Gastroesophageal sphincter (tissue), 4 donors: Measurements from ENCODE around the gene KLHDC9. TPM values are rescaled to one million over a fixed set of nuclear protein-coding genes. Genes with fewer than 3 reads are reported as not detected.

Source experiments
- ATAC-seq: fragments of 150-250 bp; one replicate; pipeline ENCODE4 v1.9.1; 2016; ENCODE audit warnings: mild to moderate bottlenecking, moderate library complexity
- H3K27ac ChIP-seq, 4 donors: fragments of 200-600 bp; sonication (generic) in 3 of 4; 1 replicate in 3 of 4; 2 replicates in 1 of 4; pipeline ENCODE4 v1.5.1; 2016 to 2019
- H3K27me3 ChIP-seq: fragments of 200-600 bp; sonication (generic); one replicate; pipeline ENCODE4 v1.5.1; 2019
- H3K36me3 ChIP-seq, 2 donors: fragments of 200-600 bp; sonication (generic); one replicate each; pipeline ENCODE4 v1.5.1; 2019; ENCODE audit warnings: control low read depth in 1 of 2
- H3K4me1 ChIP-seq, 3 donors: fragments of 200-600 bp; sonication (generic); 1 replicate in 2 of 3; 2 replicates in 1 of 3; pipeline ENCODE4 v1.5.1; 2016 to 2019; ENCODE audit warnings: control low read depth in 2 of 3
- H3K4me3 ChIP-seq, 2 donors: fragments of 200-600 bp; sonication (generic); one replicate each; pipeline ENCODE4 v1.5.1; 2019; ENCODE audit warnings: mild to moderate bottlenecking in 1 of 2, moderate library complexity in 1 of 2
- H3K9me3 ChIP-seq, 3 donors: fragments of 200-600 bp; sonication (generic); one replicate each; pipeline ENCODE4 v1.5.1; 2017 to 2019; ENCODE audit warnings: control low read depth in 2 of 3
- EP300 ChIP-seq: sonication (generic); formaldehyde crosslinking; IDR thresholded peaks from one replicate; pipeline ENCODE4 v1.6.1; 2017; ENCODE audit warnings: antibody characterized with exemption, mild to moderate bottlenecking
- POLR2A ChIP-seq, 2 donors: fragments of 450-650 bp; IDR thresholded peaks; one replicate each; pipeline ENCODE4 v1.6.1; 2017; ENCODE audit warnings: antibody characterized with exemption in 2 of 2, mild to moderate bottlenecking in 2 of 2, moderate library complexity in 1 of 2
- POLR2AphosphoS5 ChIP-seq: sonication (generic); formaldehyde crosslinking; IDR thresholded peaks from one replicate; pipeline ENCODE4 v1.6.1; 2017; ENCODE audit warnings: antibody characterized with exemption
- whole genome bisulfite sequencing, 2 donors: methylation state at CpG; one replicate each; pipeline ENCODE4 v1.1.5; 2018; ENCODE audit warnings: low coverage in 1 of 2; 5-methylcytosine and 5-hydroxymethylcytosine counted together
- total RNA-seq, 4 donors: library from RNA; depleted of rRNA; stranded (reverse); fragments of >200 nt; gene quantifications; one replicate each; pipeline ENCODE4 v1.1.0, GENCODE V29; 2016
- TF ChIP-seq, protein P1 (sequence below), 4 experiments: fragments of 200-600 bp in 2 of 4; fragments of 450-650 bp in 2 of 4; sonication (generic) in 1 of 4; IDR thresholded peaks; one replicate each; pipeline ENCODE4 v1.5.1; 2017 to 2019; ENCODE audit warnings: antibody characterized with exemption in 4 of 4, mild to moderate bottlenecking in 2 of 4, moderate library complexity in 2 of 4

The KLHDC9 gene
- total RNA-seq, 4 donors from 2014 or later: 3.5 to 22.6 (median 8.6) TPM

DNA sequence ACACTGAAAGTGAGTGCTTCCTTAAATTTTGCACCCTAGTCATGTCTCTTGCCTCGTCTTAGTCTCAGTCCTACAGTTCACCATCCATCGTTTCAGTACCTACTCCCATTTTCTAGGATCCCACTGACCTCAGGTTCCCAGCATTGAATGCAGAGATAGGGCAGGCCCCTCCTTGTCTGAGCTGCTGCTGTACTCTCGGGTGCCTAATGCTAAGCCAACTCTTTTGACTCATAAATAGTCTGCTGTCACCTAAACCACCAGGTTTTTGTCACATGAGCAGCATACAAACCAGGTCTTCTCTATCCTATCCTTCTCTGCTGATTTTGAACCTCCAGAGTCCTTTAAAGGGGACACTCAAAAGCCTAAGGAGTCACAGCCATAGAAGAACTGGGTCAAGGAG is 31.5 kb upstream of the KLHDC9 start:
- 58 to 90% methylated on average over 2 to 3 of the region's 3 CpGs for WGBS, 2 donors
- no peak overlapping the region for H3K27ac ChIP-seq
- no peaks in the 10 kb centered on the region for H3K4me1 ChIP-seq
- H3K36me3 ChIP-seq: no peaks in the 10 kb centered on the region
- H3K27me3 ChIP-seq: peaks cover 31% of the 10 kb centered on the region
- no peaks in the 10 kb centered on the region for H3K9me3 ChIP-seq
- ATAC-seq: no peak
- no peak for TF ChIP-seq POLR2A (IDR thresholded peaks at IDR 0.05)
- no peak for TF ChIP-seq EP300
- no peak for TF ChIP-seq POLR2AphosphoS5
- TF ChIP-seq, protein P1, sequence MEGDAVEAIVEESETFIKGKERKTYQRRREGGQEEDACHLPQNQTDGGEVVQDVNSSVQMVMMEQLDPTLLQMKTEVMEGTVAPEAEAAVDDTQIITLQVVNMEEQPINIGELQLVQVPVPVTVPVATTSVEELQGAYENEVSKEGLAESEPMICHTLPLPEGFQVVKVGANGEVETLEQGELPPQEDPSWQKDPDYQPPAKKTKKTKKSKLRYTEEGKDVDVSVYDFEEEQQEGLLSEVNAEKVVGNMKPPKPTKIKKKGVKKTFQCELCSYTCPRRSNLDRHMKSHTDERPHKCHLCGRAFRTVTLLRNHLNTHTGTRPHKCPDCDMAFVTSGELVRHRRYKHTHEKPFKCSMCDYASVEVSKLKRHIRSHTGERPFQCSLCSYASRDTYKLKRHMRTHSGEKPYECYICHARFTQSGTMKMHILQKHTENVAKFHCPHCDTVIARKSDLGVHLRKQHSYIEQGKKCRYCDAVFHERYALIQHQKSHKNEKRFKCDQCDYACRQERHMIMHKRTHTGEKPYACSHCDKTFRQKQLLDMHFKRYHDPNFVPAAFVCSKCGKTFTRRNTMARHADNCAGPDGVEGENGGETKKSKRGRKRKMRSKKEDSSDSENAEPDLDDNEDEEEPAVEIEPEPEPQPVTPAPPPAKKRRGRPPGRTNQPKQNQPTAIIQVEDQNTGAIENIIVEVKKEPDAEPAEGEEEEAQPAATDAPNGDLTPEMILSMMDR (IDR thresholded peaks at IDR 0.05): no peak
- H3K4me3 ChIP-seq: no peak overlapping the region

DNA sequence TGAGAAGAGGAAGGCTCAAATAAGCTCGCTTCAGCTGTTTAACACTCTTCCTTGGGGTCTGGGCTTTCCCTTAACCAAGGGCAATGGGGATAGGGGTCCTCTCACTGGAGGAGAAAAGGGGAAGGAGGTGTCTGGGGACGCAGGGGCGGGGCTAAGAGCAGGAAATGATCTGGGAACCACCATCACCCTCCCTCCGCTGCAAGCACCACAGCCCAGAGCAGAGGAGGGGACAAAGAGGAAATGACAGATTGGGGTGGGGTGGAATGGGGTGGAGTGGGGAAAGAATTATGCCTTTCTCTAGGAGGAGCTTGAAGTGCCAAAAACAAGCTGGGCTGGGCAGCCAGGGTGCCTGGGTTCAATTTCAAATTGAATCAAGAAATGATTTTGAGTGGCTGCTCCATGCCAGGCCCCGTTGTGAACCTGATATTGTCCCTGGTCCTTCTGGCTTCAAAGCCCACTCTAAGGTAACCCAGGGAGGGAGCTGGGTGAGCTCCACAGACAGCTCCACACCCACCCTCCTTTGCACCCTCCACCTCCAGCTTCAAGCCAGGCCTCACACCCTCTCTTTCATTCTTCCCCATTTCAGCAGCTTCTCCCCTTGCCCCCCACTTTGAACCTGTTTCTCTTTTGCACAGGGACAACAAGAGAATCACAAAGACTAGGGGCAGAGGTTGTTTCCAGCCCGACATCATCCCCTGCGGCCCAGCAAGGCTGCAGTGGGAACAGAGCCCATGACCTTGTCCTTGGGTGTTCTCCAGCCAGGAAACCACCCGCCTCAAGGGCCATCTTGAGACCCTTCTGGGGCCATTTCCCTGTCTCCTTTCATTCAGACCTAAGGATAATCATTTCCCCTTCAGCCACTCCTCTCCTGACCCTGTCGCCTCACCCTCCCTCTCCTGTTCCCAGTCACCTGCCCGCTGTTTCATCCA is 29.6 kb upstream of the KLHDC9 start:
- ATAC-seq: peak; percentile 70
- no peaks in the 10 kb centered on the region for H3K4me1 ChIP-seq
- H3K27me3 ChIP-seq: peaks cover 26% of the 10 kb centered on the region
- H3K4me3 ChIP-seq: peak overlapping the region in 1 of 2 donors; percentile 42
- 67 to 97% methylated on average over 6 to 8 of the region's 10 CpGs for WGBS, 2 donors
- no peaks in the 10 kb centered on the region for H3K9me3 ChIP-seq
- H3K36me3 ChIP-seq: no peaks in the 10 kb centered on the region
- peak overlapping the region in 3 of 4 donors; percentile 50 to 60 (median 51) for H3K27ac ChIP-seq
- TF ChIP-seq, protein P1 (IDR thresholded peaks at IDR 0.05): no peak
- TF ChIP-seq POLR2AphosphoS5: no peak
- no peak for TF ChIP-seq POLR2A (IDR thresholded peaks at IDR 0.05)
- no peak for TF ChIP-seq EP300

DNA sequence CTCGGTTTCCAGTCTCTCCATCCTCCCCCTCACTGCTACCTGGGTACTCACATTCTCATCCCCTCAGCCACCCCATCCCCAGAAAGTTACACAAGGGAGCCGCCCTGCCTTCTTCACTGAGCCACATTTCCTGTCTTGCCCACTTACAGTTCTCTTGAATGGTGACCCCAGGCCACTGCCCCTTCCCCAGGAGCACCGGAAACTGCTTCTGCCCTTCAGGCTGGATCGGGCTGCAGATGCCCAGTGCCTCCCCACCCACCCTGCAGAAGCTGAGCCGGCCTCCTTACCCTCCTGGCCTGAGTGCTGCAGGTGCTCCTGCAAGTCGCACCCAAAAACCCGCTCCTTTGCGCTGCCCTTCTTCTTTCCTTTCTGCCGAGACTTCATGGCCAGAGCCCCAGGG is 28.9 kb upstream of the KLHDC9 start:
- TF ChIP-seq, protein P1 (IDR thresholded peaks at IDR 0.05): no peak
- TF ChIP-seq POLR2A (IDR thresholded peaks at IDR 0.05) (no peak), POLR2AphosphoS5 (no peak), EP300 (no peak)
- no peak for ATAC-seq

DNA sequence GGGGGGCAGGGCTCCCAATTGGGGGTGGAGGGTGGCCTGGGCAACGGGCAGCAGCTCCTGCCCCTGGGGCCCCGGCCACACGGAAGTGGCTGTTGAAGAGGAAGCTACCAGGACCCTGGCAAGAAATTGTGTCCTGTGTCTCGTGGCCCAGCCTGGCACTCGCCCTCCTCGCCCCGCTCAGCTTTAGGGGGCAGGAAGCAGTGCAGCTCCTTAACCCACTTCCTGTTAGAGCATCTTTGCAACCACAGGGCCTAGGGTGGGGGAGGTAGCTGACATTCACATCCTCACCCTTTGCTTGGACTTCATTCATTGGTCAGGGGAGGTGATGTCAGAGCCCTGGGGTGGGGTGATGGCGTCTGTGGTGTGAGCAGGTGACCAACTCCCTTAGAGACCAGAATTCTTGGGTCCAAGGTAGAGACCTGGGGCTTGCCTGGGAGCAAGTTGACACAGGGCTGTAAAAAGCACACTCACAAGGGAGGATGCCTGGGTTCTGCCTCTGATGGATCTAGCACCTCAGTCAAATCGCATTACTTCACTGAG is 28.4 kb upstream of the KLHDC9 start, which contains the start of gene ARHGAP30:
Gene ARHGAP30 (minus strand): TSS at position 161 of the 540 bp plus-strand sequence. CDS start 267 bp downstream, outside the sequence.
- TF ChIP-seq POLR2A (IDR thresholded peaks at IDR 0.05): peak; percentile 15 to 35
- no peak for TF ChIP-seq EP300
- Histone ChIP-seq H3K36me3 (no peaks in the 10 kb centered on the region), H3K9me3 (no peaks in the 10 kb centered on the region), H3K4me3 (peak within 1 kb of the TSS; percentile 1 to 42), H3K27ac (peak within 1 kb of the TSS in 3 of 4 donors; percentile 50 to 60 (median 51)), H3K4me1 (no peaks in the 10 kb centered on the region), H3K27me3 (peaks cover 16% of the 10 kb centered on the region)
- ATAC-seq: peak; percentile 69
- WGBS, 2 donors: 56 to 100% methylated on average over 1 to 2 of the region's 9 CpGs

More for the DNA sequence above, 28.9 kb upstream of the KLHDC9 start:
- no peaks in the 10 kb centered on the region for H3K9me3 ChIP-seq
- WGBS, 2 donors: 66 to 70% methylated on average over 2 to 5 of the region's 9 CpGs
- H3K27ac ChIP-seq: peak overlapping the region in 3 of 4 donors; percentile 50 to 60 (median 51)
- no peaks in the 10 kb centered on the region for H3K4me1 ChIP-seq
- peaks cover 19% of the 10 kb centered on the region for H3K27me3 ChIP-seq
- no peaks in the 10 kb centered on the region for H3K36me3 ChIP-seq
- peak overlapping the region; percentile 1 to 42 for H3K4me3 ChIP-seq

DNA sequence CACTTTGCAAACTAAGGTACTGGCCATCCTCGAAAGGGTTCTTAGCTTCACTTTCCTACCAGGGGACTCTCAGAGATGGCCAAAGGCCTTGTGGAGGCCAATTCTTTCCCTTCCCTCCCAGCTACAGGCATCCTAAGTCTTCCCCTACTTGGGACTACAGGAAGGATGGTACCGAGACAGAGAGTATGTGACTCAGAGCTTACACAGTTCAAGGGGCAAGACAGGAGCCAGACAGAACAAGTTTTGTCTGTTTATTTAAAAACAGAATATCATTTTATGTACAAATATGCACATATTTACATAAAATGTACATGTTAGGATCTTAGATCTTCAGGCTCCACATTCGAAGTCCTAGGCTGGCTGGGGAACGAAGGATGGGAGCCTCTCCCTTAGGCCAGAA is 27.4 kb upstream of the KLHDC9 start:
- no peak overlapping the region for H3K4me3 ChIP-seq
- no peaks in the 10 kb centered on the region for H3K36me3 ChIP-seq
- no peak for ATAC-seq
- WGBS, 2 donors: 84 to 93% methylated on average over 2 to 4 of the region's 4 CpGs
- no peak overlapping the region for H3K27ac ChIP-seq
- H3K4me1 ChIP-seq: no peaks in the 10 kb centered on the region
- TF ChIP-seq POLR2A (IDR thresholded peaks at IDR 0.05) (no peak), EP300 (no peak), POLR2AphosphoS5 (no peak)
- TF ChIP-seq, protein P1 (IDR thresholded peaks at IDR 0.05): no peak
- H3K9me3 ChIP-seq: no peaks in the 10 kb centered on the region
- H3K27me3 ChIP-seq: peaks cover 12% of the 10 kb centered on the region
